ENCODE results near the gene PDZD2. TPM values are rescaled to one million over a fixed set of nuclear protein-coding genes. Genes with fewer than 3 reads are reported as not detected.

PDZD2 gene
- total and polyA plus RNA-seq, 2 donors (not counting 3 experiments of a cell fraction or from before 2014, with no cell fraction given) = 0.66 to 6.9 TPM

DNA sequence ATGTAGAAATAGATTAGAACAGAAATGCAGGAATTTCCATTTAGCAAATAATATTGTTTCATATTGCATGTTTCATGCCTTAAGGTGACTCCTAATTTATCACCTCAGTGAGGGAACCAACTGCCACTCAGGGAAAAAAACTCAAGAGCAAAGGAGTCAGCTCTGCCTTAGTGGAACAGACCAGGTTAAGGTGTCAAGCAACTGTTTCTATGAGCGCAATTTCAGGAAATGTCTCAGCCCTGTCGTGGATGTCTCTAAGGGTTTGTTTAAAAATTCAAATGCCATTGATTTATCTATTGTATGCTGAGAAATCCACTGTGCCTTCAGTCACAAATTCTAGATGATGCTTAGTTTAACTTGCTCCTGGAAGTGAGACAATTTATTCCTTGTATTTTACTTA, 34.7 kb upstream of the PDZD2 start:
- Histone ChIP-seq H3K4me2 (ENCODE audit: insufficient read depth, low read length) (no peak overlapping the region), H2AFZ (ENCODE audit: low read depth, low read length) (no peak overlapping the region), H3K9me1 (replicated peaks; ENCODE audit: control insufficient read depth, extremely low read depth, insufficient read depth, low read length) (no peaks in the 10 kb centered on the region), H3K4me1 (ENCODE audit: control insufficient read depth, extremely low read depth, insufficient read depth, low read length) (no peaks in the 10 kb centered on the region), H3K9ac (replicated peaks; ENCODE audit: extremely low read depth, insufficient read depth, low read length) (no peak overlapping the region), H3K27me3 (ENCODE audit: control insufficient read depth in 2 of 2, insufficient read depth in 2 of 2, low read length in 2 of 2) (no peaks in the 10 kb centered on the region), H3K79me2 (ENCODE audit: control insufficient read depth, insufficient read depth, low read length) (no peaks in the 10 kb centered on the region), H3K27ac (ENCODE audit: insufficient read depth, low read depth, low read length) (no peak overlapping the region), H3K36me3 (ENCODE audit: control insufficient read depth in 2 of 2, extremely low read depth in 1 of 2, insufficient read depth in 2 of 2, low read length in 2 of 2) (no peaks in the 10 kb centered on the region), H3K4me3 (replicated peaks in 1 of 3; ENCODE audit: insufficient read depth in 1 of 3, low read depth in 1 of 3, low read length in 3 of 3) (no peak overlapping the region), H4K20me1 (replicated peaks; ENCODE audit: control insufficient read depth, extremely low read depth, insufficient read depth, low read length) (no peaks in the 10 kb centered on the region), H3K9me3 (replicated peaks; ENCODE audit: control insufficient read depth, insufficient read depth, low read length) (no peaks in the 10 kb centered on the region)
- FAIRE-seq = no peak
- ChIA-PET POLR2A (no interaction called here), CTCF (no interaction called here)
- intact Hi-C loops (cut with micrococcal nuclease) (no loop called here), dilution Hi-C loops (cut with MboI; ENCODE audit: extremely low pct_ligation_motif_present, low sequenced_read_pairs) (no loop called here)
- DNase-seq (ENCODE audit: low read depth, low spot score) = no peak
- TF ChIP-seq FOS (IDR thresholded peaks at IDR 0.05; ENCODE audit: borderline replicate concordance, insufficient read depth, low read length) (no peak), GATA2 (IDR thresholded peaks at IDR 0.05; ENCODE audit: insufficient read depth, insufficient read length, low read depth, low read length) (no peak), EZH2 (IDR thresholded peaks at IDR 0.05; ENCODE audit: borderline replicate concordance, low read depth, low read length, severe bottlenecking) (no peak), JUN (IDR thresholded peaks at IDR 0.05; ENCODE audit: borderline replicate concordance, insufficient read depth, insufficient read length, low read depth) (no peak), POLR2A (IDR thresholded peaks at IDR 0.05; ENCODE audit: low read depth, low read length) (no peak), MYC (IDR thresholded peaks at IDR 0.05; ENCODE audit: low read depth, low read length) (no peak), POLR2AphosphoS5 (IDR thresholded peaks at IDR 0.05; ENCODE audit: insufficient read depth, low read depth, low read length) (no peak)
- TF ChIP-seq, protein P1, sequence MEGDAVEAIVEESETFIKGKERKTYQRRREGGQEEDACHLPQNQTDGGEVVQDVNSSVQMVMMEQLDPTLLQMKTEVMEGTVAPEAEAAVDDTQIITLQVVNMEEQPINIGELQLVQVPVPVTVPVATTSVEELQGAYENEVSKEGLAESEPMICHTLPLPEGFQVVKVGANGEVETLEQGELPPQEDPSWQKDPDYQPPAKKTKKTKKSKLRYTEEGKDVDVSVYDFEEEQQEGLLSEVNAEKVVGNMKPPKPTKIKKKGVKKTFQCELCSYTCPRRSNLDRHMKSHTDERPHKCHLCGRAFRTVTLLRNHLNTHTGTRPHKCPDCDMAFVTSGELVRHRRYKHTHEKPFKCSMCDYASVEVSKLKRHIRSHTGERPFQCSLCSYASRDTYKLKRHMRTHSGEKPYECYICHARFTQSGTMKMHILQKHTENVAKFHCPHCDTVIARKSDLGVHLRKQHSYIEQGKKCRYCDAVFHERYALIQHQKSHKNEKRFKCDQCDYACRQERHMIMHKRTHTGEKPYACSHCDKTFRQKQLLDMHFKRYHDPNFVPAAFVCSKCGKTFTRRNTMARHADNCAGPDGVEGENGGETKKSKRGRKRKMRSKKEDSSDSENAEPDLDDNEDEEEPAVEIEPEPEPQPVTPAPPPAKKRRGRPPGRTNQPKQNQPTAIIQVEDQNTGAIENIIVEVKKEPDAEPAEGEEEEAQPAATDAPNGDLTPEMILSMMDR (IDR thresholded peaks at IDR 0.05; ENCODE audit: extremely low read depth in 1 of 2, insufficient read depth in 1 of 2, low read depth in 1 of 2, low read length in 2 of 2) = no peak
- TF ChIP-seq, protein P2, sequence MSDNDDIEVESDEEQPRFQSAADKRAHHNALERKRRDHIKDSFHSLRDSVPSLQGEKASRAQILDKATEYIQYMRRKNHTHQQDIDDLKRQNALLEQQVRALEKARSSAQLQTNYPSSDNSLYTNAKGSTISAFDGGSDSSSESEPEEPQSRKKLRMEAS (IDR thresholded peaks at IDR 0.05; ENCODE audit: insufficient read depth, insufficient read length) = no peak
- no TSS peak for BruUV-seq (replicated peaks)

Measured in endothelial cell of umbilical vein (primary cell).